ENCODE data around the gene LKAAEAR1. TPM values are rescaled to one million over a fixed set of nuclear protein-coding genes. Genes with fewer than 3 reads are reported as not detected.

The LKAAEAR1 gene, protein sequence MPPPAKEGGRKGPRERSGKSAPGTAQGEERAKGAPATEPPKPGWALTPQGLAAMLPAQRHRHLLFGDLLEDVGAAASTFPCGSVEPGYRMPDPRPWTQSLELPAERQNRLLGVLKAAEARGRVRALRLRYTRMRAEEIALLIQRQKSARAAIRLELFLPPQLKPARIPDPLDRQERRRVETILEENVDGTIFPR
- not detected for total RNA-seq (ENCODE audit: unreplicated experiment)
- long read RNA-seq = 0 reads

DNA sequence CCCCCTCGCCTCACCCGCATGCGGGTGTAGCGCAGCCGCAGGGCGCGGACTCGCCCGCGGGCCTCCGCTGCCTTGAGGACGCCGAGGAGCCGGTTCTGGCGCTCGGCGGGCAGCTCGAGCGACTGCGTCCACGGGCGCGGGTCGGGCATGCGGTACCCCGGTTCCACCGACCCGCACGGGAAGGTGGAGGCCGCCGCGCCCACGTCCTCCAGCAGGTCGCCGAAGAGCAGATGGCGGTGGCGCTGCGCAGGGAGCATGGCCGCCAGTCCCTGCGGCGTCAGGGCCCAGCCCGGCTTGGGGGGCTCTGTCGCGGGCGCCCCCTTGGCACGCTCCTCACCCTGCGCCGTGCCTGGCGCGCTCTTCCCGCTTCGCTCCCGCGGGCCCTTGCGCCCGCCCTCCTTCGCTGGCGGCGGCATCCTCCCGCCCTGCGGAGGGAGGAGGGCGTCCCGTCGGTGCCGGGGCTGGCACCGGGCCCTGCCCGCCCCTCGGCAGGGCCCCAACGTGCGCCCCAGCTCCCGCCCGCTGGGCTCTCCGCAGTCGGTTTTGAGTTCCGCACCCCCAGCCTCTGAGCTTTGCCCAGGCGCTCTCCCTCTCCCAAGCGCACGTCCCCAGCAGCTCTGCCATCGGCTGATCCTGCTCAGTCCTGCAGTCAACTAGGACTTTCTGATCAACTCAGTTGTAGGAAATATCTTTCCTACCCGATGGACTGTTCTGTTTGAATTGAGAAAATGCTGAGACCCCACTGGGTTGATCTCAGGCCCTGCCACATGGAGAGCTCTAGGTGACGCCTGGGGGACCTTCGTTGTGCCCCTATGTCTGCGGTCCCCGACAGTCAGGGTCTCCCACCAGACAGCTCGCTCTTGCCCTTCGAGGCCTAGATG lies at the start of gene LKAAEAR1:
Gene LKAAEAR1, minus strand, starts transcription at position 595 of the 881 bp plus-strand sequence. Its CDS starts 179 bp downstream, at position 416.
- H3K27ac Mint-ChIP-seq (ENCODE audit: unreplicated experiment) = peak within 1 kb of the TSS; percentile 52
- peaks cover 29% of the 10 kb centered on the region for H3K4me1 Mint-ChIP-seq (ENCODE audit: unreplicated experiment)
- TF ChIP-seq, protein P1, sequence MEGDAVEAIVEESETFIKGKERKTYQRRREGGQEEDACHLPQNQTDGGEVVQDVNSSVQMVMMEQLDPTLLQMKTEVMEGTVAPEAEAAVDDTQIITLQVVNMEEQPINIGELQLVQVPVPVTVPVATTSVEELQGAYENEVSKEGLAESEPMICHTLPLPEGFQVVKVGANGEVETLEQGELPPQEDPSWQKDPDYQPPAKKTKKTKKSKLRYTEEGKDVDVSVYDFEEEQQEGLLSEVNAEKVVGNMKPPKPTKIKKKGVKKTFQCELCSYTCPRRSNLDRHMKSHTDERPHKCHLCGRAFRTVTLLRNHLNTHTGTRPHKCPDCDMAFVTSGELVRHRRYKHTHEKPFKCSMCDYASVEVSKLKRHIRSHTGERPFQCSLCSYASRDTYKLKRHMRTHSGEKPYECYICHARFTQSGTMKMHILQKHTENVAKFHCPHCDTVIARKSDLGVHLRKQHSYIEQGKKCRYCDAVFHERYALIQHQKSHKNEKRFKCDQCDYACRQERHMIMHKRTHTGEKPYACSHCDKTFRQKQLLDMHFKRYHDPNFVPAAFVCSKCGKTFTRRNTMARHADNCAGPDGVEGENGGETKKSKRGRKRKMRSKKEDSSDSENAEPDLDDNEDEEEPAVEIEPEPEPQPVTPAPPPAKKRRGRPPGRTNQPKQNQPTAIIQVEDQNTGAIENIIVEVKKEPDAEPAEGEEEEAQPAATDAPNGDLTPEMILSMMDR (IDR thresholded peaks at IDR 0.05; ENCODE audit: unreplicated experiment) = no peak
- DNase-seq (ENCODE audit: low spot score) = no peak
- peaks cover 28% of the 10 kb centered on the region for H3K27me3 Mint-ChIP-seq (ENCODE audit: unreplicated experiment)
- H3K4me3 Mint-ChIP-seq (ENCODE audit: unreplicated experiment) = peak within 1 kb of the TSS; percentile 88
- H3K9me3 Mint-ChIP-seq (ENCODE audit: unreplicated experiment) = no peaks in the 10 kb centered on the region
- H3K36me3 Mint-ChIP-seq (ENCODE audit: low read depth, unreplicated experiment) = peaks cover 16% of the 10 kb centered on the region

GRCh38 chr20:64131406-64131805 lies 47.2 kb upstream of the LKAAEAR1 start:
- no peaks in the 10 kb centered on the region for H3K36me3 Mint-ChIP-seq (ENCODE audit: low read depth, unreplicated experiment)
- no peak overlapping the region for H3K4me3 Mint-ChIP-seq (ENCODE audit: unreplicated experiment)
- H3K27me3 Mint-ChIP-seq (ENCODE audit: unreplicated experiment) = peaks cover 8% of the 10 kb centered on the region
- TF ChIP-seq, protein P1 (IDR thresholded peaks at IDR 0.05; ENCODE audit: unreplicated experiment) = no peak
- H3K27ac Mint-ChIP-seq (ENCODE audit: unreplicated experiment) = no peak overlapping the region
- no peak for DNase-seq (ENCODE audit: low spot score)
- H3K4me1 Mint-ChIP-seq (ENCODE audit: unreplicated experiment) = no peaks in the 10 kb centered on the region
- H3K9me3 Mint-ChIP-seq (ENCODE audit: unreplicated experiment) = no peaks in the 10 kb centered on the region

GRCh38 chr20:64130876-64131275 lies 46.7 kb upstream of the LKAAEAR1 start:
- no peaks in the 10 kb centered on the region for H3K4me1 Mint-ChIP-seq (ENCODE audit: unreplicated experiment)
- H3K9me3 Mint-ChIP-seq (ENCODE audit: unreplicated experiment) = no peaks in the 10 kb centered on the region
- peaks cover 7% of the 10 kb centered on the region for H3K27me3 Mint-ChIP-seq (ENCODE audit: unreplicated experiment)
- no peaks in the 10 kb centered on the region for H3K36me3 Mint-ChIP-seq (ENCODE audit: low read depth, unreplicated experiment)
- H3K4me3 Mint-ChIP-seq (ENCODE audit: unreplicated experiment) = no peak overlapping the region
- H3K27ac Mint-ChIP-seq (ENCODE audit: unreplicated experiment) = no peak overlapping the region
- TF ChIP-seq, protein P1 (IDR thresholded peaks at IDR 0.05; ENCODE audit: unreplicated experiment) = no peak
- no peak for DNase-seq (ENCODE audit: low spot score)

DNA sequence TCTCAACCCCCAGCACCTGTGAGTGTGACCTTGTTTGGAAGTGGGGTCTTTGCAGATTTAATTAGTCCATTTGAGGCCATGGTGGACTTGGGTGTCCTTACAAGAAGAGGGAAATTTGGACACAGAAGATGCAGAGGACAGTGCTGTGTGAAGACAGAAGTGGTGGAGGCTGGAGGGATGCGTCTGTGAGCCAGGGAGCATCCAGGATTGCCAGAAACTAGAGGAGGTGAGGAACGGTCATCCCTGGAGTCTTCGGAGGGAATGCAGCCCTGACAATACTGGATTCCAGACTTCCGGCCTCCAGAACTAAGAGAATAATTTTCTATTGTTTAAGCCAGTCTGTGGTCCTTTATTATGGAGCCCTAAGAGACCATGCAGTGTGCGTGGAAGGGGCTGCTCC lies 46.1 kb upstream of the LKAAEAR1 start:
- no peaks in the 10 kb centered on the region for H3K36me3 Mint-ChIP-seq (ENCODE audit: low read depth, unreplicated experiment)
- H3K4me1 Mint-ChIP-seq (ENCODE audit: unreplicated experiment) = no peaks in the 10 kb centered on the region
- no peak for DNase-seq (ENCODE audit: low spot score)
- TF ChIP-seq, protein P1 (IDR thresholded peaks at IDR 0.05; ENCODE audit: unreplicated experiment) = no peak
- H3K27me3 Mint-ChIP-seq (ENCODE audit: unreplicated experiment) = peaks cover 6% of the 10 kb centered on the region
- H3K9me3 Mint-ChIP-seq (ENCODE audit: unreplicated experiment) = no peaks in the 10 kb centered on the region
- H3K4me3 Mint-ChIP-seq (ENCODE audit: unreplicated experiment) = no peak overlapping the region
- H3K27ac Mint-ChIP-seq (ENCODE audit: unreplicated experiment) = no peak overlapping the region
